HG03159 (cell line): Measurements from ENCODE around the gene PHF24.
"Not testable (repeated sequence)": the region's sequence is repeated elsewhere in the genome, so short reads cannot be mapped to it uniquely, and the experiment has no call there.

Experiments used
- ATAC-seq: cut with Tn5 transposase; IDR thresholded peaks from one replicate; pipeline ENCODE4 v1.9.1; 2021; ENCODE audit warnings: mild to moderate bottlenecking, moderate library complexity; ENCODE audit not compliant: unreplicated experiment

The PHF24 gene

DNA sequence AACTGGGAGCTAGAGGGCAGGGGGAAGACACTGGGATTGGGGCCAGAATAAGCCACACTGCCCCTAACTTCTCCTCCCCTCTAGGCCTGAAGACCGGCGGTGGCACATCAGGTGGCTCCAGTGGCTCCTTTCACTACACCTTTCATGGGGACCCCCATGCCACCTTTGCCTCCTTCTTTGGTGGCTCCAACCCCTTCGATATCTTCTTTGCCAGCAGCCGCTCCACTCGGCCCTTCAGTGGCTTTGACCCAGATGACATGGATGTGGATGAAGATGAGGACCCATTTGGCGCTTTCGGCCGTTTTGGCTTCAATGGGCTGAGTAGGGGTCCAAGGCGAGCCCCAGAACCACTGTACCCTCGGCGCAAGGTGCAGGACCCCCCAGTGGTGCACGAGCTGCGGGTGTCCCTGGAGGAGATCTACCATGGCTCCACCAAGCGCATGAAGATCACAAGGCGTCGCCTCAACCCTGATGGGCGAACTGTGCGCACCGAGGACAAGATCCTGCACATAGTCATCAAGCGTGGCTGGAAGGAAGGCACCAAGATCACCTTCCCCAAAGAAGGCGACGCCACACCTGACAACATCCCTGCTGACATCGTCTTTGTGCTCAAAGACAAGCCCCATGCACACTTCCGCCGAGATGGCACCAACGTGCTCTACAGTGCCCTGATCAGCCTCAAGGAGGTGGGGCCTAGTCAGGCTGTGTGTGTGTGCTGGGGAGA, 38.3 kb downstream of the PHF24 start:
- no peak for ATAC-seq

GRCh38 chr9:34996905-34997279, 38.8 kb downstream of the PHF24 start:
- ATAC-seq: no peak

DNA sequence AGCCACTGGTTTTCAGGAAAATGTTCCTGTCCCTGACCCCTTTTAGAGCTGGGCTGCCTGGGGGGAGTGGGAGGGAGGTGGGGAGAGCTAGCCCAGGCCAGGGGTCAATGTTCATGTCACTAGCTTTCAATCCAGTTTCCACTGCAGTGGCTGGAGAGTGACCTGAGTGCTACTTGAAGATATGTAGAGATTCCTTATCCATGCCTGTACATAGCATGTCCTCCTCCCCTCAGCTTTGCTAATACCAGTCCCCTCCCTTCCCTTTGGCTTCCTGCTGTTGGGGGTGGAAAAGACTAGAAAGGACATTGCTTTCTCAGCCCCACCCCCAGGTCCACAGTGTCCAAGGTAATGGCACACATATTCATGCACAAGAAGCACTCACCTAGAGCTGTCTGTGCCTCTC, 39.3 kb downstream of the PHF24 start:
- no peak for ATAC-seq

GRCh38 chr9:34998266-34998665, 40.2 kb downstream of the PHF24 start:
- no peak for ATAC-seq

GRCh38 chr9:34999576-34999975, 41.5 kb downstream of the PHF24 start:
- no peak for ATAC-seq

DNA sequence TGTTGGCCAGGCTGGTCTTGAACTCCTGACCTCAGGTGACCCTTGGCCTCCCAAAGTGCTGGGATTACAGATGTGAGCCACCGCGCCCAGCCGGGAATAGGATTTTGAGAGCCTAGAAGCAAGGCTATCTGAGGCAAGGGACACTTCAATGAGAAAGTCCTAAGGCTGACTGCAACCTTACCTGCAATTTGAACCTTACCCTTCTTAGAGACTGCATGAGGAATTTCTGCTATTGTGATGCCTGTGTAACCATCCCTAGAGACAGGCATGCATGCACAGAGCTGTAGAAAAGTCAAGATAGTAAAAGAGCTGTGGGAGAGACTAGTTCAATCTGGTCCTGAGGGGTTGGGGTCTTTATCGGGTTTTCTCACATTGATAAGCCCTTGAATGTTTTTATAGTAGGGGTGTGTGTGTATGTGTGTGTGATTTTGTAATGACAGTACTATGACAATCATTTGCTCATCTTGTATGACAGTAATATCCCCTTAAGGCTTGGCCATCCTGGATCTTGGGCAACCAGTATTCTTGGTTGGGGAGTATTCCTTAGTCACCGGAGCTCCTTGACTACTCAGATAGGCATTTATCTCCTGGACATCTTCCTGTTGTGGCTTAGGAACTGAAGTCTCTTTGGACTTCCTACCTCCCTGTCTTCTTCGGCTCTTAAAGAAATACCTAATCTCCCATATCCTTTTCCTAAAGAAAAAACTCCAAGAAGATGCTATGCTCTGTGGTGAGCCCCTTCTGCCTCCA, 42.6 kb downstream of the PHF24 start:
- no peak for ATAC-seq

DNA sequence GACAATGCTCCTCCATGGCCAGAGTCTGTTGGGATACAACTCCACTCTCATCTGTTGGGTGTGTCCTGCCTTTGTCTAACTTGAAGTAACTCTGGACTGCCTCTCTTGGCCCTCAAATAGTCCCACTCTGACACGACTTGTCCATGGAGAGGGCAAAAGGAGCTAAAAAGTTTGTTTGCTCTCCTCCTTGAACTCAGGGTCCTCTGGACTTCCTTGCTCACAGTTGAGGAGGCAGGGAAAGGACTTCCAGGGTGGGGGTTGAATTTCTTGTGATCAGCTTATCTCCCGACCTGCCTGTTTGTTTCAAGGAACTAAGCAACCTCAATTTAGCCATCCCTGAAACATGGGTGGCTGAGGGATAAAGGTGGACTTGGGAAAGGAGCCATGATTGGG, 43.2 kb downstream of the PHF24 start:
- ATAC-seq: no peak

GRCh38 chr9:35001803-35002502, 43.9 kb downstream of the PHF24 start:
- ATAC-seq: no peak

GRCh38 chr9:35002623-35003022, 44.5 kb downstream of the PHF24 start:
- ATAC-seq: no peak

GRCh38 chr9:35004299-35004698, 46.2 kb downstream of the PHF24 start:
- not testable (repeated sequence) for ATAC-seq

GRCh38 chr9:35010351-35010958, 52.4 kb downstream of the PHF24 start:
- ATAC-seq: no peak

DNA sequence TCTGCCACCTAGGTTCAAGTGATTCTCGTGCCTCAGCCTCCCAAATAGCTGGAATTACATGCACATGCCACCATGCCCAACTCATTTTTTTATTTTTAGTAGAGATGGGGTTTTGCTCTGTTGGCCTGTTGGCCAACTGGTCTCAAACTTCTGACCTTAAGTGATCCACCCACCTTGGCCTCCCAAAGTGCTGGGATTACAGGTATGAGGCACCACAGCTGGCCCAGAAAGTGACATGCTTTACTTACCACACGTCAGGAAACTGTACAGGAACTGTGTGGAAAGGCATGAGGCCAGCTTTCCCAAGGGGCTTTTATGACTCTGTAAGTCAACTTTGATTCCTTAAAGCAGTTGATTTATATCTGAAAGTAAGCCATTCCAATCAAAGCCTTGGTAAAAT, 56.4 kb downstream of the PHF24 start:
- no peak for ATAC-seq

GRCh38 chr9:35023443-35023842, 65.4 kb downstream of the PHF24 start:
- not testable (repeated sequence) for ATAC-seq

- ATAC-seq: no peak
Observed at GRCh38 chr9:35026671-35027070, 68.6 kb downstream of the PHF24 start.

DNA sequence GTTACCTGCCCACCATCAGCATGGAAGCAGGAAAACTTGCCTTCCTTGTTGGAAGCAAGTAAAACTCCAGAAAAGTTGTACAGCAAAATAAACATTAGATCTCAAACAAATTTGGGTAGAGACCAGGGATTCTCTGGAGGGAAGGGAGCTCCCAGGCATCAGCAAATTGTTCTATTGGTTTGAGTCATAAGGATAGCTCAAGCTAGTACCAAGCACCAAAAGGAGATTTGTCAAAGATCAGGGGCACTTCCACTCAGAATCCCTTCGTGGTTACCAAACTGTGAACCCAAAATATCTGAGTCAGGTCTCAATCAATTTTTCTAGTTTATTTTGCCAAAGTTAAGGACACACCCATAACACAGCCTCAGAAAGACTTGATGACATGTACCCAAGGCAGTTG, 69.3 kb downstream of the PHF24 start:
- no peak for ATAC-seq

GRCh38 chr9:35027860-35028259, 69.8 kb downstream of the PHF24 start:
- no peak for ATAC-seq

DNA sequence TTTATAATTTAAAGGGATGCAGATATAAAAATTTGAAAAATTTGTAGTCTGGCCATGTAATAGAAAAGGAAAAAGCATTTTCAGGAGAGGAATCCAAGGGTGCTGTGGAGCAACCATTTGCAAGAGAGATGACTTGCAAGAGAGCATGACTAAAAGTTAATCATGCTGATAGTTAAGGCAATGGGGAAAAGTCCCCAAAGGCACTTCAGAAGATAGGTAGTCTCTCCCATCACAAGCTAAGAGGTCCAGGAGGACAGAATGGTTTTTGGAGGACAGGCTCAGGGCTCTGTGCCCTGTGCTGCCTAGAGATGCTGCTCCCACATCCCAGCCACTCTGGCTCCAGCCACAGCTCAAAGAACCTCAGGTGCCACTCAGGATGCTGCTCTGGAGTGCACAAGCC, 70.3 kb downstream of the PHF24 start:
- no peak for ATAC-seq

DNA sequence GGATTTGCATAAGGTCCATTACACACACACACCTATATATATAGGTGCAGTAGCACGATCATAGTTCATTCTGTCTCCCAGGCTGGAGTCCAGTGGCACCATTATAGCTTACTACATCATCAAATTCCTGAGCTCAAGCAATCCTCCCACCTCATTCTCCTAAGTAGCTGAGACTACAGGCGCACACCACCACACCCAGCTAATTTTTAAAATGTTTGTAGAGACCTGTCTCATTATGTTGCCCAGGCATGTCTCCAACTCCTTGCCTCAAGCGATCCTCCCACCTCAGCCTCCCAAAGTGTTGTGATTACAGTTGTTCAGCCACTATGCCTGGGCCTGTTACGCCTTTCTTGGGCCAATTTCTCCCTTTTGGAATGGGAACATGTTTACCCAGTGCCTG, 71.2 kb downstream of the PHF24 start:
- ATAC-seq: no peak

- ATAC-seq: no peak
Observed at GRCh38 chr9:35029852-35030251, 71.8 kb downstream of the PHF24 start.
